EL (cell line): ENCODE results near the gene ARID3A.
"Not testable (repeated sequence)": the region's sequence is repeated elsewhere in the genome, so short reads cannot be mapped to it uniquely, and the experiment has no call there.

Source experiments
- DNase-seq: peaks from one replicate; pipeline ENCODE4 v3.0.0-alpha.2; 2016

The ARID3A gene

DNA sequence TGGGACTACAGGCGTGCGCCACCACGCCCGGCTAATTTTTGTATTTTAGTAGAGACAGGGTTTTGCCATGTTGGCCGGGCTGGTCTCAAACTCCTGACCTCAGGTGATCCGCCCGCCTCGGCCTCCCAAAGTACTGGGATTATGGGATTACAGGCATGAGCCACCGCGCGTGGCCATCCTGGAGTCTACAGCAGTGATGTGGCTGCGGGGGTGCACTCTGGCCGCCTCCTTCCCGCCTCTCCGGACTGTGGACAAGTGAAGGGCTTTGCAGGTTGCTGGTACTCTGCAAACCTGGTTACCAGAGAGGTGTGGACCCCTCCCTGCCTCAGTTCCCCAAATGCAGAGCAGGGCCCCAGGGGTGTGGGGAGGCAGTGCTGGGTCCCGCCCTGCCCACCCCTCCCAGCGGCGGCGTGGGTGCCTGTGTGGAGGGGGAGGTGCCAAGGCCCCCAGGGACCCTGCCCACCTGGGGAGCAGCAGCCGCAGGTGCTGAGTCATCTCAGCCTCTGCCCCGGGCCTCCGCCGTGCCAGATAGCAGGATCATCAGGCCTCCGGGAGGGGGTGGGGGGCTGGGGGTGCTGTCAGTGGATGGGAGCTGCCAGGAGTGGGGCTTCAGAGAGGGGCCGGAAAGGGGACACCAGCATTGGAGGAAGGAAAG is 23.1 kb downstream of the ARID3A start:
- no peak for DNase-seq

DNA sequence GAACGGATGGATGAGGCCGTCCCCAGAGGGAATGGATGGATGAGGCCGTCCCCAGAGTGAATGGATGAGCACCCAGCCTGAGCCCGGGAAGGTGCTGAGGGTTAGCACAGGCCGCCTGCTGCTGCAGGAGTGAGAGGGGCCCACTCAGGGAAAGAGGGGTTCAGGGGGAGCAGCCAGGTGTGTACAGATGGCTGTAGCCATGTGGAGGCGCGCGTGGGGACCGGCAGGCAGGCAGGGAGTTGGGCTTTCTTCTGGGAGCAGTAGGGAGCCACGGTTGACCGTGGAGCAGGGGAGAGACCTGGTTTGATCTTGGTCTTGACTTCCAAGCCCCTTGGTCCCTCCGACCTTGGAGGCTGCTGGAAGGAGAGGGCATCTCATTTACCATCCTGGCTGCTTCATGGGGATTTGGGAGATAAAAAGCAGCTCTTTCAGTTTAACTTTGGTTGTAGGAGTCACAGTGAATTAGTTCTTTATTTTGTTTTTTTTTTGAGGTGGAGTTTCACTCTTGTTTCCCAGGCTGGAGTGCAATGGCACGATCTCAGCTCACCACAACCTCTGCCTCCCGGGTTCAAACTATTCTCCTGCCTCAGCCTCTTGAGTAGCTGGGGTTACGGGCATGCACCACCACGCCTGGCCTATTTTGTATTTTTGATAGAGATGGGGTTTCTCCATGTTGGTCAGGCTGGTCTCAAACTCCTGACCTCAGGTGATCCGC is 24.7 kb downstream of the ARID3A start:
- DNase-seq: no peak

DNA sequence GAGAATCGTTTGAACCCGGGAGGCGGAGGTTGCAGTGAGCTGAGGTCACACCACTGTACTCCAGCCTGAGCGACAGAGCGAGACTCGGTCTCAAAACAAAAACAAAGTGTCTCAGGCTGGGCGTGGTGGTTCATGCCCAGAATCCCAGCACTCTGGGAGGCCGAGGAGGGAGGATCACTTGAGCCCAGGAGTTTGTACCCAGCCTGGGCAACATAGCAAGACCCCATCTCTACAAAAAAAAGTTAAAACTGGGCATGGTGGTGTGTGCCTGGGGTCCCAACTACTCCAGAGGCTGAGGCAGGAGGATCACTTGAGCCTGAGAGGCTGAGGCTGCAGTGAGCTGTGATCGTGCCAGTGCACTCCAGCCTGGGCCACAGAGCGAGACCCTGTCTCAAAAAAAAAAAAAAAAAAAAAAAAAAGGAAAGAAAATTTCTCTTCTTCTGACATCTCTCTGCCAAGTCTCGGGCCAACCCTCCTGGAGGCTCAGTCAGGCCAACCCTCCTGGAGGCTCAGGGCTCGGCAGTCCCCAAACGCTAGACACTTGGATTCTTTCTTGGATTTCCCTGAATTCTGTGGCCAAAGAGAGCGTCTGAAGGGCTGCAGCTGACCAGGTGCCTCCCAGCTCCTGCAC is 26.3 kb downstream of the ARID3A start:
- no peak for DNase-seq

DNA sequence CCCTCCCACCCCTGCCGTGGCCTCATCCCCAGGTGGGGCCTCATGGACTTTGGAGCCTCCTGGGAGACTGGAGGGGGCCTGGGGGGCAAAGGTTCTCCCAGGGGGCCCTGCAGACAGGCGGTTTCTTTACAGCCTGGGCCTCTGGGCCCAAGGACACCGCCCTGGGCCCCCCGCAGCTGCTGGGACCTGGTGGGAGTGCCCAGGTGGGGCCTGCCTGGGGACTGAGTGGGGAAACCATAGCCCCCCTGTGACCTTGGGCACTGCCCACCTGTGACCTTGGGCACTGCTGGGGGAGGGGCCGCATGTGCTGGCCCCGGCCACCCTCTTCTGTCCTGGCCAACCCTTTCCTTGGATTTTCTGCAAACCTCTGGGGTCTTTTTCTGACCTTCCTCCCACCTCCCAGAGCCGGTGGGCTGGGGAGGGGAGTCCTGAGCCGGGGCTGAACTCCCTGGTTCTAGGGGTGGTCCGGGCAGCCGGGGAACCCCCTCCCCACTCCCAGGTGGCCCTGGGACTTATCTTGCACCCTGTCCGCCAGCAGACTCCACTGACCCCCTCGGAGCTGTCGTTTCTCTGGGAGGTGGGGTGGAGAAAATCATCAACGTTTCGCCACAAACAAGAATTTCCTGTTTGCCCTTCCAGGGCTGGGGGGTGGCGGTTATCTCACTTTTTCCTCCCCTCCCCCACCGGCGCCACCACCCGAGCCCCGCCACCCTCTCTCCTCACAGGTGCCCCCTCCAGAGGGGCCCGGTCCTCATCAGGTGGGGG is 27.0 kb downstream of the ARID3A start:
- peak; percentile 26 for DNase-seq

DNA sequence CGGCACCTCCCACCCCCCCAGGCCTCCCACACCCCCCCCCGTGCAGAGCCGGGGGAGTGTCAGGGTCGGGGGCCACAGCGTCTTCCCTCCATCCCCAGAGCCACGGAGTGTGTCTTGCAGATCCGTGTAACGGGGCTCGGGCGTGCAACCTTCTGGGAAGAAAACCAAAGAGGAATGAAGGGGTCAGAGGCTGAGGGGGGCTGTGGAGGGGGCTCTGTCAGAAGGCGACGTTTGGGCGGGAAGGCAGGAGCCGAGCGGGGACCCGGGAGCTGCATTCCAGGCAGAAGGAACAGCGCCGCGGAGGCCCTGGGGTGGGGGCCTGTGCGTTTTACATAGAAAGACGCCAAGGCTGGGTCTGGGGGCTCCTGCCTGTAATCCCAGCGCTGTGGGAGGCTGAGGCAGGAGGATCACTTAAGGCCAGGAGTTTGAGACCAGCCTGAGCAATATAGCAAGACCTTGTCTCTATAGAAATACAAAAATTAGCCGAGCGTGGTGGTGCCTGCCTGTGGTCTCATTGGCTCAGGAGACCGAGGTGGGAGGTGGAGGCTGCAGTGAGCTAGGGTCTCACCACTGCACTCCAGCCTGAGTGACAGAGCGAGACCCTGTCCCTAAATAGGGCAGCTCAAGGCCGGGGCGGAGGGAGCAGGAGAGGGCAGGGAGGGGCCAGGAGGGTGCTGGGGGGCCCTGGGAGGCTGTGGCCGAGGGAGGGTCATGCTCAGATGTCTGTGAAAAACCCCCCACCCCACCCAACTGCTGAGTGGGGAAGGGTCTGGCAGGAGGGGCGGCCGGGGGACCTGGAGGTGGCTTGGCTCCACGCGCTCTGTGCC is 27.8 kb downstream of the ARID3A start:
- no peak for DNase-seq

DNA sequence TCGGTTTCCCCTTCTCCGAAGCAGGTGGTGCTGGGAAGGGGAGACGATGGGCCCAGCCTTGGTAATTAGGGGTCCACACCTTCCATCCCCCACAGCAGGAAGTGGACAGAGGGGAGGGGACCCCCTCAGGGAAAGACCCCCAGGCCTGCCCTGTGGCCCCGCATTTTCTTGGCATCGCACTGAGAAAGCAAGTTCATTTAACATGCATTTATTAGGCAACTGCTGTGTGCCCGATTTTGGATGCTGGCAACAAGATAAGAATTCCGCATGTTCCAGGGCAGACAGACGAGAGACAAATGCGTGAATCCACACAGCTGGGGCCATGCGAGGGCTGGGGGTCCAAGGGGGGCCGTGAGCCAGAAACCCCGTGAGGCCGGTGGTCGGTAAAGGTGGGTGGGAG is 28.4 kb downstream of the ARID3A start:
- DNase-seq: no peak

DNA sequence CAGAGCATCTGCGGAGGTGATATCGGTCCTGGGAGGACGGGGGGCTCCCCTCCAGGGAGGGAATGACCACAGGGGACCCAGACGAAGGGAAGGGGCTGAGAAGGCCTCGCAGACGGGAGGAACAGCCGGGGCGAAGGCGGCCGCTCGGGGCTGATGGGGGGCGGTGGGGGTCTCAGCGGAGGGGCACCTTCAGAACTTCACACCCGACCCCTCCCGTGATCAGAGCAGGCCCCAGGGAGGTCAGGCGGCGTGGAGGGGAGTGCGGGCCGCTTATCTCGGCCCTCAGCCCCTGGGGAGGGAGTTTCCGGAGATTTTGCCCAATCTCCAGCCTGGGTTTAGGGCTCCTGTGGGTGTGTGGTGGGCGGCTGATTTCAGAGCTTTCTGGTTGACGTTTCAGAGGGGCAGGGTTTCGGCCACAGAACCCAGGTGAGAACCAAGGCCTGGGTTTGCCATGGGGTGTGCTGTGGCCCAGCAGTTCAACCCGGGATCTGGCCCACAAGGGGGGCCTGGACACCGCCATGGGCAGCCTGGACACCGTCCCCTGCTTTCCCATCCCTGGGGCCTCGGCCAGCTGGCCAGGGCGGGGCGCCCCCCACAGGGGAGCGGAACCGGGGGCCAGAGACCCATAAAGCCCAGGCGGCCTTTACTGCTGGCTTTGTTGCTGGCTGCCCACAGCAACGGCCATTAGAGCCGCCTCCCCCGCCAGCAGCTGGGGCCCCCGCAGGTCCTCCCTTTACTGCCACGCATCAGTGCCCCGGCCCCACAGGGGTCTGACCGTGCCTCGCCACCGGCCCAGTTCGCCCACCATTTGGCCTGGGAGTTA is 29.0 kb downstream of the ARID3A start:
- no peak for DNase-seq

DNA sequence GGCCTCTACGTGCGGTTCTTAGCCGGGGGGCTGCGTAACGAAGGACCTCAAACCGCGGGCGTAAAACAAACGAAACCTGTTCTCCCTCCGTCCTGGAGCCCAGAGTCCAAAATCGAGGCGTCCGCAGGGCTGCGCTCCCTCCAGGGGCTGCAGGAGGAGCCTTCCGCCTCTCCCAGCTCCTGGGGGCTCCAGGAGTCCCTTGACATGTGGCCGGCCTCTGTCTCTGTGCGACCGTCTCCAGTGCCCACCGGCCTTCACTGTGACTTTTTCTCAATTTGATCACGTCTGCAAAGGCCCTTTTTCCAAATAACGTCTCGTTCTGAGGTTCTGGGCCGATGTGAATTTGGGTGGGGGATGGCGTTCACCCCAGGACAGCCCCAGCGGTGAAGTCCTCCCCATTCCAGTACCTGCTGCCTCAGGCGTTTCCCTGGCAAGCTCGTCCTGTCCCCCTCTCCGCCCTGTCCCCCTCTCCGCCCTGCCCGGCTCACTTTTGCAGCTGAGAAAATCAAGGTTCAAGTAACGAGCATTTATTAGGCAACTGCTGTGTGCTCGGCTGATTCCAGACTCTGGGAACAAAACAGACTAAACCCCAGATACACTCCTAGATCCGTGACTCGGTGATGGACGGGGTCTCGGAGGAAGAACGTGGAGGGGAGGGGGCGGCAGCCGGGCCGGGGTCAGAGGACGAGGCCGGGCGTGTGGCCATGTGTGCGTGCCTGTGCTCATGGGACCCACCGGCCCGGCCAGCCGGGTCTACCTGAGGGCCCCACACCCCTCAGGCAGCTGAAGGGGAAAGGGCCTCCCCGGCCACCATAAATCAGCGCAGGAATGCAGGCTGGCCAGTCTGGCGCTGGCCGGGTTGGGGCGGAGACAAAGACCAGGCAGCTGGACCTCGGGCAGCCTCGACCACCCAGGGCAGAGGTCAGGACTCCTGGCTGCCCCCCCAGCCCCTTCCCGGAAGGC is 30.2 kb downstream of the ARID3A start:
- DNase-seq: no peak

DNA sequence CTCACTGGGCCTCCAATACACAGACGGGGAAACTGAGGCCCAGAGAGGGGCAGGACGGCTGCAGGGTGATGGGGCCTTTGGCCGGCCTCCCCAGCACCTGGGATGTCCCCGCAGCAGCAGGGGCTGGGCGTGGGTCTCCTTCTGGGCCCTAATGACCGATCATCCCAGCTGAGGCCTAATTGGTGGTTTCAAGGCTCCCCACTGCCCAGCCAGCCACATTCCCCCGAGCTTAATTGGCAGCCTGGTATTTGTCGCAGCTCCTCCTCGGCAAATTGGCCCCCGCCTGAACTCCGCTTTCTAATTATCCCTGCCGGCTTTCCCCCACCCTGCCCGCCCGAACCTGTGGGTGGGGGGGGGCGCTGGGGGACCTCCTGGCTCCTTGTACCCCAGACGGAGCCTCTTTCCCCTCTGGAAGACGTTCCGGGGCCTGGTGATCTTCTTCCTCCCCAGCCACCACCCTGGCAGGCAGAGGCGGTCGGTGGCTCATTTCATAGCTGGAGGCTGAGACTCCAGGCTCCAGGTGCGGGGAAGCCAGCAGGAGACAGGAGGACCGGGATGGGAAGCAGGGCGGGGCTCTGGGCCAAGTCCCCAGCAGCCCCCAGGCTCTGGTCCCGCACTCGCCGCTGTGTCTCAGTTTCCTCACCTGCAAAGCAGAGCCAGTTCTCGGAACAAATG is 31.1 kb downstream of the ARID3A start:
- peak; percentile 71 for DNase-seq

DNA sequence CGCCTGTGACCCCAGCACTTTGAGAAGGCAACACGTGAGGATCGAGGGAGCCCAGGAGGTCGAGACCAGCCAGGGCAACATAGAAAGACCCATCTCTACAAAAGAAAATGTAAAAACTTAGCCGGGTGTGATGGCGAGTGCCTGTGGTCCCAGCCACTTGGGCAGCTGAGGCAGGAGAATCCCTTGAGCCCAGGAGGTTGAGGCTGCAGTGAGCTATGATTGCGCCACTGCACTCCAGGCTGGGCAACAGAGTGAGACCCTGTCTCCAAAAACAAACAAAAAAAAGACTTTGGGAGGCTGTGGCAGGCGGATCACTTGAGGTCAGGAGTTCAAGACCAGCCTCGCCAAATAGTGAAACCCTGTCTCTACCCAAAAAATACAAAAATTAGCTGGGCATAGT is 31.7 kb downstream of the ARID3A start:
- not testable (repeated sequence) for DNase-seq

DNA sequence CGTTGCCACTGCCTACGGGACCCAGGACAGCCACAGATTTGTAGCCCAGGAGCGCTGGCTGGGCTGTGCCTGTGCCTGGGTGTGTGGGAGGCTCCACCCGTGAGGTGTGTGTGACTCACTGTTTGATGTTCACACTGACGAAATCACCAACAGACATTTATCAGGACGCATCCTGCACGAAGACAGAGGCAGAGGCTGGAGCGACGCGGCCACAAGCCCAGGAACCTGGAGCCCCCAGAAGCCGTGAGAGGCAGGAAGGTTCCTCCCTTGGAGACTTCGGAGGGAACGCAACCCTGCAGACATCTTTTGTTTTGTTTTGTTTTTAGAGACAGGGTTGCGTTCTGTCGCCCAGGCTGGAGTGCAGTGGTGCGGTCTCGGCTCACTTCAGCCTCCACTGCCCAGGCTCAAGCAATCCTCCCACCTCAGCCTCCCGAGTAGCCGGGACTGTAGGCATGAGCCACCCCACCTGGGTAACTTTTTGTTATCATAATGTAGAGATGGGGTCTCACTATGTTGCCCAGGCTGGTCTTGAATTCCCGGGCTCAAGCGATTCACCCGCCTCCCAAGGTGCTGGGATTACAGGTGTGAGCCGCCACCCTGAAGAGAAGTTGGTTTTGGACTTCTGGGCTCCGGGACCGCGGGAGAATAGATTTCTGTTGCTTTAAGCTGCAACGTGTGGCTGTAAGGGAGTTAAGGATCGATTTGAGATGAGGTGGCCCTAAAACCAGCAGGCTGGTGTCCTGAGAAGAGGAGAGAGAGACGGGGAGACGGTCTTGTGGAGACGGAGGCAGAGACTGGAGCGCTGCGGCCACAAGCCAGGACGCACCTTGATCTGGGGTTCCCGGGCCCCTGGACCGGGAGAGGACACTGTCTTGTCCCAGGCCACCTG is 33.4 kb downstream of the ARID3A start:
- DNase-seq: peak; percentile 35

DNA sequence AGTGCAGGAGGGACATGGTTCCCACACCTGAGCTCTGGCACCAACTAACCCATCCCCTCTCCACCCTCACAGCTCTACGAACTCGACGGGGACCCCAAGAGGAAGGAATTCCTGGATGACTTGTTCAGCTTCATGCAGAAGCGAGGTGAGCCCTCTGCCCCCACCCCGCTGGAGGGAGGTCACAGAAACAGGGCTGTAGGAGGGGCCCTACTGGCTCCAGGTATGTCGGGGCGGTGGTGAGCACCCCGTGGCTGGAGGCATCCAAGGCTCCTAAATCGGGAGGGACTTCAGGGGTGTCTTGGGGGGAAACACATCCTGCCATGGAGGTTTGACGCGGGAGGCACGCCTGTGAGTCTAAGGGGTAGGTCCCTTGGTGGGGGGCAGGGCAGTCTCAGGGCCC is 34.2 kb downstream of the ARID3A start:
- DNase-seq: no peak

DNA sequence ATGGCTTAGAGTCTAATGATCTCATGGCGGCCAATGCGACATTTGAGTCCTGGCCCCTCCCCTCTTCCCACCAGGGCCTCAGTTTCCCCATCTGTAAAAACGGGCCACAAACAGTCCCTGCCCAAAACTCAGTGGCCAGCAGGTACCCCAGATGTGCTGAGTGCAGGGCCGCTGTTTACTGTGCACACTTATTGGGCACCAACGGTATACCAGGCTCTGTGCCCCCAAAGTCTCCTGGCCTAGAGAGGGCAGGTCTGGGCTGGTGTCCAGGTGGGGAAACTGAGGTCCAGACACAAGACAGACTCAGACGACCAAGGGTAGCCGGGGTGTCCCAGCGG is 34.7 kb downstream of the ARID3A start:
- DNase-seq: no peak

DNA sequence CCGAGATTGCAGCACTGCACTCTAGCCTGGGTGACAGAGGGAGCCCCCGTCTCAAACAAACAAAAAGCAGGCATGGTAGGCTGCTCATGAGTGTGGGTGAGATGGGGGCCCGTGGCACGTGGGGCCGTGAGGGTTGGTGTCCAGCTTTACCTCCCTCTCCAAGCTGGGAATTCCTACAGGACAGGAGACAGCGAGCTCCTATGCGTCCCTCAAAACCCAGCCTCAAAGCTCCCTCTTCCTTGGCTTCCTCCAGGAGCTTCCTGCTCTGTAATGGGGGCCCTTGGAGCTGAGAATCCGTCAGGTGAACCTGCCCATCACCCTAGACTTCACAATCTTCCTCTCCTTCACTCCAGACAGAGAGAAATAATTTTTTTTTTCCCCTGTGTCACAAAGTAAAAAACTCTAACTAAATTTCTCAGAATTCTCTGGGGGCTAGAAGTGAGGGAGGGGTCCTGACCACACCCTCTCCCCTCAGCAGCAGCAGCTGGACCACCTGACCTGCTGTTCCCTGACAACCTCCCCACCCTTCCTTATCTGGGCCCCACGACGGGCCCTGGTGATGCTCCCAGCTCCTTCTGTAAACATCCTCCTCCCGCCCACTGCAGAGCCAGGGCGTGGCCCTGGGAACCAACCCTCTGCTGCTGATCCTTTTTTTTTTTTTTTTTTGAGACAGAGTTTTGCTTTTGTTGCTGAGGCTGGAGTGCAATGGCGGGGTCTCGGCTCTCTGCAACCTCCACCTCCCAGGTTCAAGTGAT is 36.2 kb downstream of the ARID3A start:
- no peak for DNase-seq

DNA sequence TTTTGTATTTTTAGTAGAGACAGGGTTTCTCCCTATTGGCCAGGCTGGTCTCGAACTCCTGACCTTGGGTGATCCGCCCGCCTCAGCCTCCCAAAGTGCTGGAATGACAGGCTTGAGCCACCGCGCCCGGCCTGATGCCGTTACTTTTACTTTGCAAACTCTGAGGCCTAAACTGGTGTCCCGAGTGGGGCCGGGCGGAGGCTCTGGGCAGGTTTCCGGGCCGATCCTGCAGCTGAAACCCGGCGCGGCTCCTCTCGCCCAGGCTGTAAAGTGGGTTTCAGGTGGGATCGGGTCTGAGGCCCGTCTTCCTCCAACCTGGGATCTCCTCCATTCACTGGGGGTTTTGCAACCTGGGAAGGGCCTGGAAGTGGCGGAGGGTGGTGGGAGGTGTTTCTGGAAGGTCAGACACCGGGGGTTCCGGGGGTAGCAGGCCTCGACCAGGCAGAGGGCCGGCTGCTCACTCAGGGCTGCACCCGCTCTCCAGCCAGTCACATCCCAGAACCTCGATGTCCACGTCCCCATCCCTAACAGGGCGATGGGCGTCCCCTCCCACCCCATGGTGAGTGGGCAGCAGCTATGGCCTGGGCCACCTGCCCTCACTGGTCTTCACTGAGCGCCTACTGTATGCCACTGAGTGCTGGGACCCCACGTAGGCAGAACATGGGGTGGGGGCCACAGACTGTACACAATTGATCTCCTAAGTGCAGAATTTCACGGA is 37.0 kb downstream of the ARID3A start:
- no peak for DNase-seq

DNA sequence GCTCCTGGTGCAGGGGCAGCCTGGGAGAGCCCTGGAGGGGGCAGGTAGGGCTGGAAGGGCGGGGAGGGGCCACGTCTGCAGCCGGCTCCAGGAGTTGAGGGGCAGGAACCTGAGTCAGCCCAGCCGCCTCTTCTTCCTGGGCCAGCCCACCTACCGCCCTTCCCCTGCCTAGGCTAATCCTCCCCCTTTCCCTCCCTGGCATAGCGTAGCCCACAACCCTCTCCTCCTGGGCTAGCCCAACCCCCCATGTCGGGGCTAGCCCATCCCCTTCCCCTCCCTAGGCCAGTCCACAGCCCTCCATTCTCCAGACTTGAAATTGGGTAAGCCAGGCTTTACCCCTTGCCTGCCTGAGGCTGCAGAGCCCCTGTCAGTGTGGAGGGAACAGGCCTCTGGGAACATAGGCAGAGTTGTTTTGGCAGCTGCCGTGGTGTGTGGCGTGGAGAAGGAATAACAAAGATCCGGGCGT is 37.7 kb downstream of the ARID3A start:
- no peak for DNase-seq

DNA sequence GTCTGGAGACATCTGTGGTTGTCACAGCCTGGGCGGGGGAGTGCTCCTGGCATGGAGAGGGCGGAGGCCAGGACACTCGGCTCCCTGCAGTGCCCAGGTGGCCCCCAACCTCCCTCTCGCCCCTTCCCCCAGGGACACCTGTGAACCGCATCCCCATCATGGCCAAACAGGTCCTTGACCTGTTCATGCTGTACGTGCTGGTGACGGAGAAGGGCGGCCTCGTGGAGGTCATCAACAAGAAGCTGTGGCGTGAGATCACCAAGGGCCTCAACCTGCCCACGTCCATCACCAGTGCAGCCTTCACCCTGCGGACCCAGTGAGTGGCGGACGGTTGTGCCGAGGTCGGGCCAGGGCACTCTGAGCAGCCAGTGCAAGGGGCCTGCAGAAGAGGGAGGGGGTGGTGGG is 38.3 kb downstream of the ARID3A start:
- no peak for DNase-seq
